Measurements from ENCODE around the gene CNTN2.

DNA sequence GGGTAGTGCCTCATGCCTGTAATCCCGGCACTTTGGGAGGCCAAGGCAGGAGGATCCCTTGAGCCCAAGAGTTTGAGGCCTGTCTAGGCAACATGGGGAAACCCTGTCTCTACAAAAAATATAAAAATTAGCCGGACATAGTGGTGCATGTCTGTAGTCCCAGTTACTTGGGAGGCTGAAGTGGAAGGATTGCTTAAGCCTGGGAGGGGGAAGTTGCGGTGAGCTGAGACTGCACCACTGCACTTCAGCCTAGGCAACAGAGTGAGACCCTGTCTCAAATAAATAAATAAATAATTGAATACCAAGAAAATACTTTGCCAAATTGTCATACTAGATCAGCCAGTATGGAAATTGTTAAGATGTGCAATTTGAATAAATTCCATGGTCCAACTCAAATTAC is 84.6 kb downstream of the CNTN2 start:
- TF ChIP-seq, protein P1, sequence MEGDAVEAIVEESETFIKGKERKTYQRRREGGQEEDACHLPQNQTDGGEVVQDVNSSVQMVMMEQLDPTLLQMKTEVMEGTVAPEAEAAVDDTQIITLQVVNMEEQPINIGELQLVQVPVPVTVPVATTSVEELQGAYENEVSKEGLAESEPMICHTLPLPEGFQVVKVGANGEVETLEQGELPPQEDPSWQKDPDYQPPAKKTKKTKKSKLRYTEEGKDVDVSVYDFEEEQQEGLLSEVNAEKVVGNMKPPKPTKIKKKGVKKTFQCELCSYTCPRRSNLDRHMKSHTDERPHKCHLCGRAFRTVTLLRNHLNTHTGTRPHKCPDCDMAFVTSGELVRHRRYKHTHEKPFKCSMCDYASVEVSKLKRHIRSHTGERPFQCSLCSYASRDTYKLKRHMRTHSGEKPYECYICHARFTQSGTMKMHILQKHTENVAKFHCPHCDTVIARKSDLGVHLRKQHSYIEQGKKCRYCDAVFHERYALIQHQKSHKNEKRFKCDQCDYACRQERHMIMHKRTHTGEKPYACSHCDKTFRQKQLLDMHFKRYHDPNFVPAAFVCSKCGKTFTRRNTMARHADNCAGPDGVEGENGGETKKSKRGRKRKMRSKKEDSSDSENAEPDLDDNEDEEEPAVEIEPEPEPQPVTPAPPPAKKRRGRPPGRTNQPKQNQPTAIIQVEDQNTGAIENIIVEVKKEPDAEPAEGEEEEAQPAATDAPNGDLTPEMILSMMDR (IDR thresholded peaks at IDR 0.05): no peak
- TF ChIP-seq POLR2A (IDR thresholded peaks at IDR 0.05): no peak
